ENCODE measurements around the gene KIF5A. TPM values are rescaled to one million over a fixed set of nuclear protein-coding genes. Genes with fewer than 3 reads are reported as not detected.

Gene KIF5A
- total RNA-seq, 2 experiments from 2014 or later, result 1.2 to 1.3 TPM

GRCh38 chr12:57610554-57611107 is 60.8 kb downstream of the KIF5A start:
- Mint-ChIP-seq H3K27me3 (peaks cover 12% of the 10 kb centered on the region), H3K36me3 (ENCODE audit: low read depth) (no peaks in the 10 kb centered on the region), H3K9me3 (no peaks in the 10 kb centered on the region), H3K27ac (no peak overlapping the region), H3K4me3 (peak overlapping the region; percentile 70), H3K4me1 (ENCODE audit: low read depth) (peaks cover 15% of the 10 kb centered on the region)
- CTCF ChIA-PET, result interaction anchor here (0.7 to 8.0 kb wide), 6 partner anchors 10 to 100 kb away, joined by 3 to 60 read pairs (median 4); partner anchors contain the start of gene PIP4K2C
- DNase-seq (peak; percentile 30), ATAC-seq (peak; percentile 32)
- POLR2A ChIA-PET, result interaction anchor here (0.7 to 3.7 kb wide), 4 partner anchors 10 to 93 kb away, joined by 3 to 18 read pairs (median 4); partner anchors contain the start of gene PIP4K2C
- intact Hi-C loops (cut with micrococcal nuclease), result no loop called here
- no peak for TF ChIP-seq CTCF (IDR thresholded peaks at IDR 0.05)

- DNase-seq, result peak; percentile 59
- Mint-ChIP-seq H3K27ac (no peak within 1 kb of the TSS), H3K27me3 (peaks cover 12% of the 10 kb centered on the region), H3K36me3 (ENCODE audit: low read depth) (no peaks in the 10 kb centered on the region), H3K4me1 (ENCODE audit: low read depth) (peaks cover 9% of the 10 kb centered on the region), H3K4me3 (peak within 1 kb of the TSS; percentile 70), H3K9me3 (no peaks in the 10 kb centered on the region)
- ChIA-PET POLR2A (interaction anchor here (0.7 to 3.7 kb wide), 4 partner anchors 10 to 94 kb away, joined by 3 to 18 read pairs (median 4); partner anchors contain the start of gene PIP4K2C), CTCF (interaction anchor here (0.7 to 8.0 kb wide), 7 partner anchors 9 to 100 kb away, joined by 3 to 60 read pairs (median 3); partner anchors contain the start of gene PIP4K2C)
- intact Hi-C loops (cut with micrococcal nuclease), result no loop called here
- peak; percentile 83 for ATAC-seq
- TF ChIP-seq CTCF (IDR thresholded peaks at IDR 0.05), result no peak
Measured at GRCh38 chr12:57611108-57611826, 61.4 kb downstream of the KIF5A start, which contains the start of gene ARHGEF25. ARHGEF25 (plus strand) TSS chr12:57611435; CDS start chr12:57611895, 460 bp downstream.

GRCh38 chr12:57611827-57612710 is 62.2 kb downstream of the KIF5A start:
- Mint-ChIP-seq H3K4me1 (ENCODE audit: low read depth) (peaks cover 9% of the 10 kb centered on the region), H3K36me3 (ENCODE audit: low read depth) (no peaks in the 10 kb centered on the region), H3K9me3 (no peaks in the 10 kb centered on the region), H3K27ac (no peak overlapping the region), H3K4me3 (peak overlapping the region; percentile 60), H3K27me3 (peaks cover 13% of the 10 kb centered on the region)
- no peak for DNase-seq
- intact Hi-C loops (cut with micrococcal nuclease), result no loop called here
- ChIA-PET POLR2A (interaction anchor here (1.6 kb wide), 1 partner anchor 9 kb away, joined by 4 read pairs; no protein-coding TSS in a partner anchor), CTCF (interaction anchor here (1.1 to 8.0 kb wide), 5 partner anchors 8 to 29 kb away, joined by 3 to 60 read pairs (median 6); partner anchors contain the start of gene PIP4K2C)
- no peak for ATAC-seq
- TF ChIP-seq CTCF (IDR thresholded peaks at IDR 0.05), result no peak

- no peak for TF ChIP-seq CTCF (IDR thresholded peaks at IDR 0.05)
- intact Hi-C loops (cut with micrococcal nuclease), result no loop called here
- H3K27me3 Mint-ChIP-seq, result peaks cover 20% of the 10 kb centered on the region
Measured at GRCh38 chr12:57612711-57613426, 63.0 kb downstream of the KIF5A start.

More at GRCh38 chr12:57612711-57613426, 63.0 kb downstream of the KIF5A start:
- ATAC-seq, result no peak
- Mint-ChIP-seq H3K4me3 (peak overlapping the region; percentile 60), H3K36me3 (ENCODE audit: low read depth) (no peaks in the 10 kb centered on the region), H3K4me1 (ENCODE audit: low read depth) (peaks cover 9% of the 10 kb centered on the region), H3K27ac (no peak overlapping the region), H3K9me3 (no peaks in the 10 kb centered on the region)
- DNase-seq, result no peak
- ChIA-PET POLR2A (interaction anchor here (1.0 to 4.8 kb wide), 3 partner anchors 8 to 128 kb away, joined by 3 to 27 read pairs (median 21); partner anchors contain the start of genes DTX3 and PIP4K2C), CTCF (interaction anchor here (1.3 to 8.0 kb wide), 4 partner anchors 7 to 30 kb away, joined by 5 to 60 read pairs (median 12); no protein-coding TSS in a partner anchor)

Measured in activated CD8-positive, alpha-beta T cell treated with anti-CD3 and anti-CD28 coated beads for 36 hours (primary cell).